A549 (cell line): ENCODE results near the gene NELFCD.

ENCODE experiments used
- MAFK ChIP-seq: fragments of 450-650 bp; IDR thresholded peaks from 2 replicates; pipeline ENCODE4 v1.6.1; 2014; ENCODE audit not compliant: partially characterized antibody
- MYC ChIP-seq: IDR thresholded peaks from 2 replicates; pipeline ENCODE4 v1.6.1; 2012; ENCODE audit warnings: mild to moderate bottlenecking, inconsistent platforms, low read length, improper control_type of control experiment, borderline replicate concordance
- TF ChIP-seq, protein P1 (sequence below): fragments of >200 bp; sonication (Bioruptor Twin); formaldehyde crosslinking; IDR thresholded peaks from 2 replicates; pipeline ENCODE4 v1.6.1; 2016

DNA sequence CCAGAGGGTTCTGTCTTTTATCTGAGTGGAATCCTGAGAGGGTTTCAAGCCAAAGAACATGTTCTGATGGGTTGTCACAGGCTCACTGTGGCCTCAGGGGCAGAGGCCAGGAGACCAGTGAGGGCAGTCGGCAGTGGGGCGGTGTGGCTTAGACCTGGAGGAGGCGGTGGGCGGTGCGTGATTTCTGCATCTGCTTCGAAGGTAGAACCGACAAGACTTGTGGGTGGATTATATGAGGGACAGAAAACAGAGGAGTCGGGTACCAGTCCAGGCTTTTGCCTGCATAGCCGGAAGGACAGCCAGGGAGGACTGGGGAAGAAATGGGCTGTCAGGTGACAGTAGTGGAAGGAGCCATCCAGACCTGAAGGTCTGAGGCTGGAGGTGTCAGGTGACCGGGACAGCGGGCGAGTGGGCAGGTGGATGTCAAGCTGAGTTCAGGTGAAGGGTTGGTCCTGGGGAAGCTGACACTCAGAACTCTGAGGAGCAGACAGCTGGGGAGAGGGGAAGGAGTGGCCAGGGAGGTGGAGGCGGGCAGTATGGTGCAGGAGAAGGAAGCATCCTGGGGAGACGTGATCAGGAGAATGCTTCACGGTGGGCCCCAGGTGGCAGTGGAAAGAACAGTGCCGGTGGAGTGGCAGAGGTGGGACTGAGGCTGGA lies 22.9 kb downstream of the NELFCD start:
- TF ChIP-seq MYC (no peak), MAFK (no peak)
- TF ChIP-seq, protein P1, sequence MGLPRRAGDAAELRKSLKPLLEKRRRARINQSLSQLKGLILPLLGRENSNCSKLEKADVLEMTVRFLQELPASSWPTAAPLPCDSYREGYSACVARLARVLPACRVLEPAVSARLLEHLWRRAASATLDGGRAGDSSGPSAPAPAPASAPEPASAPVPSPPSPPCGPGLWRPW = no peak
